ENCODE results near the gene ZBTB21. TPM values are rescaled to one million over a fixed set of nuclear protein-coding genes. Genes with fewer than 3 reads are reported as not detected.

ZBTB21 gene
- total RNA-seq, 1 experiment from 2014 or later = 18.1 TPM

DNA sequence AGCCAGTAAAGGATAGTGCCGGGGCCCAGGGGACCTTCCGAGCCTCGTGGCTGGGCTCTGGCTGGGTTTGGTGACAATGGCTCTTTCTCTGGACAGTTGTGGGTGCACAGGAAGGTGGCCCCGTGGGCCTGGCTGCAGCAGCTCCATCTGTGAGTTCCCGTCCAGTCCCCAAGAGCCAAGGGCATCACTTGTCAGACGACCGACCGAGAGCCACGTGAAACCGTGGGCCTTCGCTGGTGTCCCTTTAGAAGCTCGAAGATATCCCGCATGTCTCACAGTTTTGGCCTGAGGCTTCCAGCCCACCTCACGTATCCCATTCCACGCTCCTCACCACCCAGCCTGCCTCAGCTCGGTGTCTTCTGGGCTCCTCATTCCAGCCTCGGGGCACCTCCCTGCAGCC is 33.8 kb upstream of the ZBTB21 start:
- no peak for TF ChIP-seq CTCF (conservative IDR thresholded peaks at IDR 0.05)
- Histone ChIP-seq H3K27ac (ENCODE audit: insufficient read length, low read depth, low read length) (no peak overlapping the region), H2BK120ac (ENCODE audit: low read depth, low read length, poor library complexity, severe bottlenecking) (no peak overlapping the region), H2AK5ac (ENCODE audit: insufficient read length, low read length) (no peak overlapping the region), H3K56ac (ENCODE audit: insufficient read length, low read depth, low read length) (no peak overlapping the region), H3K79me1 (ENCODE audit: insufficient read depth, low read depth, low read length, poor library complexity, severe bottlenecking) (no peaks in the 10 kb centered on the region), H3K4me2 (ENCODE audit: insufficient read depth, insufficient read length, low read length) (no peak overlapping the region), H4K20me1 (ENCODE audit: control insufficient read depth, insufficient read depth, insufficient read length) (no peaks in the 10 kb centered on the region), H3K23ac (ENCODE audit: insufficient read length, low read depth, low read length) (no peak overlapping the region), H3K9ac (ENCODE audit: extremely low read depth, insufficient read length, low read length) (no peak overlapping the region), H3K4me1 (ENCODE audit: insufficient read depth, low read length) (no peaks in the 10 kb centered on the region), H2BK12ac (ENCODE audit: insufficient read length, low read depth, low read length) (no peak overlapping the region), H3K4ac (ENCODE audit: low read depth, low read length) (no peak overlapping the region), H4K8ac (replicated peaks; ENCODE audit: insufficient read length, low read depth, low read length) (no peak overlapping the region), H3K23me2 (ENCODE audit: insufficient read length, low read depth, low read length, poor library complexity, severe bottlenecking) (no peaks in the 10 kb centered on the region), H2BK15ac (ENCODE audit: low read depth, low read length) (no peak overlapping the region), H3K14ac (ENCODE audit: insufficient read depth, low read length) (no peak overlapping the region), H2BK20ac (ENCODE audit: low read depth, low read length, poor library complexity, severe bottlenecking) (no peak overlapping the region), H2BK5ac (ENCODE audit: insufficient read length, low read length) (no peak overlapping the region), H3K18ac (ENCODE audit: insufficient read length, low read depth, low read length) (no peak overlapping the region), H3K79me2 (ENCODE audit: insufficient read depth, low read length) (no peaks in the 10 kb centered on the region), H4K91ac (ENCODE audit: insufficient read length, low read depth, low read length) (no peak overlapping the region), H3K27me3 (ENCODE audit: insufficient read depth, low read length) (no peaks in the 10 kb centered on the region), H4K5ac (ENCODE audit: insufficient read length, low read depth, low read length) (no peak overlapping the region), H3T11ph (ENCODE audit: low read length) (no peak overlapping the region), H3K9me3 (ENCODE audit: control insufficient read depth, low read depth, low read length) (no peaks in the 10 kb centered on the region), H2AFZ (ENCODE audit: low read length) (no peak overlapping the region)
- Mint-ChIP-seq H3K4me1 (peaks cover 10 to 14% of the 10 kb centered on the region in 2 experiments), H3K4me3 (no peak overlapping the region), H3K27me3 (ENCODE audit: low read depth) (peaks cover 6% of the 10 kb centered on the region; the same call in 1 of the 2 replicates), H3K9me3 (no peaks in the 10 kb centered on the region), H3K27ac (no peak overlapping the region), H3K36me3 (ENCODE audit: insufficient read depth in 1 of 3, low read depth in 3 of 3) (no peaks in the 10 kb centered on the region)
- no CpG with 5 or more reads among the region's 17 CpGs for WGBS (ENCODE audit: extremely low coverage, insufficient read length, low lambda C conversion rate)
- DNase-seq = no peak
